Skeletal muscle satellite cell (primary cell): ENCODE results near the gene RGS13.
A peak's percentile ranks its signal among the peaks of the same experiment; 100 is the strongest.

ENCODE experiments used
- H3K27me3 ChIP-seq: 2 replicates; pipeline ENCODE4 v1.7.0; 2013; ENCODE audit warnings: low read length; ENCODE audit not compliant: control insufficient read depth, insufficient read depth
- H3K36me3 ChIP-seq: 2 replicates; pipeline ENCODE4 v1.7.0; 2013; ENCODE audit warnings: mild to moderate bottlenecking, control low read depth, low read length; ENCODE audit not compliant: insufficient read depth
- H3K4me1 ChIP-seq: 2 replicates; pipeline ENCODE4 v1.7.0; 2013; ENCODE audit warnings: low read length; ENCODE audit not compliant: control insufficient read depth, insufficient read depth
- H3K4me2 ChIP-seq: 2 replicates; pipeline ENCODE4 v1.7.0; 2013; ENCODE audit warnings: mild to moderate bottlenecking, low read length
- H3K4me3 ChIP-seq: 2 replicates; pipeline ENCODE4 v1.7.0; 2013; ENCODE audit warnings: low read length
- H3K9ac ChIP-seq: 2 replicates; pipeline ENCODE4 v1.7.0; 2013; ENCODE audit warnings: mild to moderate bottlenecking, low read depth, low read length, moderate library complexity
- H3K9me3 ChIP-seq: replicated peaks from 2 replicates; pipeline ENCODE4 v1.7.0; 2013; ENCODE audit warnings: mild to moderate bottlenecking, control low read depth, low read length

Gene RGS13

DNA sequence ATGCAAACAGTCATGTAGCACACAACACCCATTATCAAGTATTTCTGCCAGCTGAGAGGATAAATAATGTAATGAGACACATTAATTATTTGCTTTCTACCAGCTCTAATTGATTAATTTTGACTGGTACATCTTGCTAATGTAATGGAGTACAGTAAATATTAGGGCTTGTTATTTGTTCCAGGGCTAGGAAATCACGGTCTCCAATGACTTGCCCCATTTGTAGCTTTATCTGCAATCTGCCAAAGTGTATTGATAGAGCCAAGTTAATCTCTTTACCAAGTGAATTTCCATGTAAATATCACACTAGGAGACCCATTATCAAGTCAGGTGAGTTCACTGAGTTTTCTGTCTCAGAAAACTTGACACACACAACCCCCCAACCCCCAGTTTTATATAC lies 55.1 kb downstream of the RGS13 start:
- no peaks in the 10 kb centered on the region for H3K27me3 ChIP-seq
- H3K4me1 ChIP-seq, result no peaks in the 10 kb centered on the region
- H3K9ac ChIP-seq, result no peak overlapping the region
- no peaks in the 10 kb centered on the region for H3K9me3 ChIP-seq
- H3K4me3 ChIP-seq, result no peak overlapping the region
- H3K4me2 ChIP-seq, result no peak overlapping the region
- no peaks in the 10 kb centered on the region for H3K36me3 ChIP-seq

DNA sequence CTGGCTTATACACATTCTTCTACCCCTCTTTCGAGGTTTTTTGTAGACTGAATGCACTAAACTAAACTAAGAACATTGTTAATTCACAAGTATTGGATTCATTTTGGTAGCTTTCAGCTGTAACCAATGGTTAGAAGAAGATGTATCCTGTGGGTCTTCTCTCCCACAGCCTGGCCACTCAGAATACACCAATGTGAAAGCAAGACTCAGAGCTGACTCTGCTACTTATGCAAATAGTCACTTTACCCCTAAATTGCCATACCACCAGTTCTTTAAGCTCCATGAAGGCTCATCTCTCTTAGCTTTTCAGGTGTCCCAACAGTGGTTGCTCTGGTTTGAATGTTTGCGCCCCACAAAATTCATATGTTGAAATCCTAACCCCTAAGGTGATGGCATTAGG lies 60.1 kb downstream of the RGS13 start:
- H3K9ac ChIP-seq, result no peak overlapping the region
- H3K4me1 ChIP-seq, result peaks cover 9% of the 10 kb centered on the region
- no peak overlapping the region for H3K4me3 ChIP-seq
- H3K36me3 ChIP-seq, result no peaks in the 10 kb centered on the region
- no peaks in the 10 kb centered on the region for H3K27me3 ChIP-seq
- H3K4me2 ChIP-seq, result no peak overlapping the region
- H3K9me3 ChIP-seq, result no peaks in the 10 kb centered on the region

DNA sequence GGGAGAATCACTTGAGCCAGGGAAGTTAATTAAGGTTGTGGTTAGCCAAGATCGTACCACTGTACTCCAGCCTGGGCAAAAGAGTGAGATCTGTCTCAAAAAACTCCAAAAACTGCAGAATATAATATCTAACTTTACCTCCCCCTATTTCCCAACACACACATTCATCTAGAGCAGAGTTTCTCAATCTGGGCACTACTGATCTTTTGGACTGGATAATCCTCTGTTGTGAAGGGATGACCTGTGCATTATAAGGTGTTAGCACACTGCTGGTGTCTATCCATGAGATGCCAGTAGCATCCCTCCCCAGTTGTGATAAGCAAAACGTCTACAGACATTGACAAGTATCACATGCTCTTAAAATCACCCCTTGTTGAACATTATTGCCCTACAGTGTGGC lies 61.8 kb downstream of the RGS13 start:
- Histone ChIP-seq H3K9me3 (no peaks in the 10 kb centered on the region), H3K36me3 (no peaks in the 10 kb centered on the region), H3K27me3 (no peaks in the 10 kb centered on the region), H3K4me3 (no peak overlapping the region), H3K4me1 (peaks cover 26% of the 10 kb centered on the region), H3K9ac (no peak overlapping the region), H3K4me2 (no peak overlapping the region)

DNA sequence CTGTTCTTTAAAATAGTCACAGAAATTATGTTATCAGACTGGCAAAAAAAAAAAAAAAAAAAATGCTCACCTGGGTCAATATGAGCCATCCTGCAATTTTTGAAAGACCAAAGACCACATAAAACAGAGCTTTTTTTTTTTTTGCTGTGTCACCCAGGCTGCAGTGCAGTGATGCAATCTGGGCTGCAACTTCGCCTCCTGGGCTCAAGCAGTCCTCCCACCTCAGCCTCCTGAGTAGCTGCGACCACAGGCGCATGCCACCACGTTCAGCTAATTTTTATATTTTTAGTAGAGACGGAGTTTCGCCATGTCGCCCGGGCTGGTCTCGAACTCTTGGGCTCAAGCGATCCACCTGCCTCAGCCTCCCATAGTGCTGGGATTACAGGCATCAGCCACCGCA lies 62.8 kb downstream of the RGS13 start:
- no peaks in the 10 kb centered on the region for H3K9me3 ChIP-seq
- H3K36me3 ChIP-seq, result no peaks in the 10 kb centered on the region
- H3K9ac ChIP-seq, result no peak overlapping the region
- H3K4me3 ChIP-seq, result no peak overlapping the region
- H3K4me2 ChIP-seq, result no peak overlapping the region
- peaks cover 29% of the 10 kb centered on the region for H3K4me1 ChIP-seq
- H3K27me3 ChIP-seq, result no peaks in the 10 kb centered on the region

DNA sequence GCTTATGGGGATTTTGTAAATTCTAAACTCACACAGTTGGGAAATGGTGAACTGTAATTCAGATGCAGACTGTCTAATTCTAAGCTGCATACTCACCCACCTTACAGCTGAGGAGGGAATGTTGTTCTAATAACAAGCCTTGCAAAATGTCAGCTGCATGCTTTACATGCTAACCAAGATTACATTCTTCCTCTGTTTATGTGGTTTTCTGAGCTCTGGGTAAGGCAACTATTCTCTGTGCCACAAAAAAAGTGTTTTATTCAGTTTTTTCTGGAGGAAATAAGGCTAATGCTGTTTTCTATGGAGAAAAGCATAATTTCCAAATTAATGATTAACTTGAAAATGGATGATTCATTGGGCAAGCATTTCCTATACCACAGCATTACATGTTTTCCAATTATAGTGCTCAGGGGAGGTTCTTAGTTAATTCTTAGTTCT lies 64.9 kb downstream of the RGS13 start:
- H3K4me2 ChIP-seq, result peak overlapping the region; percentile 44
- no peak overlapping the region for H3K4me3 ChIP-seq
- H3K27me3 ChIP-seq, result no peaks in the 10 kb centered on the region
- no peaks in the 10 kb centered on the region for H3K36me3 ChIP-seq
- peak overlapping the region; percentile 3 for H3K9ac ChIP-seq
- H3K9me3 ChIP-seq, result no peaks in the 10 kb centered on the region
- H3K4me1 ChIP-seq, result peaks cover 29% of the 10 kb centered on the region

DNA sequence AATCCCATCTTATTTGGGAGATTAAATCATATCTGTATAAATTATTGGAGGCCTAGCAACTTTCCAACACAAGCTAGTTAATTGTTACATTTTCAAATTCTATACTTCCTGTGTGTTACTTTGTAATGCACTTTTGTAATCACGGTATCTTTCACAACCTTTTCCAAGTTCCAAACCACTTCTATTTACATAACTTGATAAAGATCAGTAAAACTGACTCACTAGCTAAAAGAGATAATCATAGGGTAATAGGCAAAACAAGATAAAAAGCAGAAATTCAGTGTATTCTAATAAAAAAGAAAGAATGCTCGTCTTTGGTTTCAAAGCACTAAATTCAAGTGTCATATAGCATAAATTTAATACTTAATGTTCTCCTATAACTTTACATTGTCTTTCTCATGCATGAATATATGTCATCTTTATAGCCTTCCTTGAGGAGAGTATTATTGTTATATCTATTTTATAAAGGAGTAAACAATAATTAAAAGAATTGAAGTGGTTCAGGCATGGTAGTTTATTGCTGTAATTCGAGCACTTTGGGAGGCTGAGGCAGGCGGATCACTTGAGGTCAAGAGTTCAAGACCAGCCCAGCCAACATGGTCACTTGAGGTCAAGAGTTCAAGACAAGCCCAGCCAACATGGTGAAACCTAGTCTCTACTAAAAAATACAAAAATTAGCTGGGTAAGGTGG lies 66.4 kb downstream of the RGS13 start:
- no peaks in the 10 kb centered on the region for H3K27me3 ChIP-seq
- H3K4me1 ChIP-seq, result peaks cover 29% of the 10 kb centered on the region
- H3K4me3 ChIP-seq, result no peak overlapping the region
- peak overlapping the region; percentile 31 for H3K4me2 ChIP-seq
- H3K9me3 ChIP-seq, result no peaks in the 10 kb centered on the region
- H3K36me3 ChIP-seq, result no peaks in the 10 kb centered on the region
- no peak overlapping the region for H3K9ac ChIP-seq

DNA sequence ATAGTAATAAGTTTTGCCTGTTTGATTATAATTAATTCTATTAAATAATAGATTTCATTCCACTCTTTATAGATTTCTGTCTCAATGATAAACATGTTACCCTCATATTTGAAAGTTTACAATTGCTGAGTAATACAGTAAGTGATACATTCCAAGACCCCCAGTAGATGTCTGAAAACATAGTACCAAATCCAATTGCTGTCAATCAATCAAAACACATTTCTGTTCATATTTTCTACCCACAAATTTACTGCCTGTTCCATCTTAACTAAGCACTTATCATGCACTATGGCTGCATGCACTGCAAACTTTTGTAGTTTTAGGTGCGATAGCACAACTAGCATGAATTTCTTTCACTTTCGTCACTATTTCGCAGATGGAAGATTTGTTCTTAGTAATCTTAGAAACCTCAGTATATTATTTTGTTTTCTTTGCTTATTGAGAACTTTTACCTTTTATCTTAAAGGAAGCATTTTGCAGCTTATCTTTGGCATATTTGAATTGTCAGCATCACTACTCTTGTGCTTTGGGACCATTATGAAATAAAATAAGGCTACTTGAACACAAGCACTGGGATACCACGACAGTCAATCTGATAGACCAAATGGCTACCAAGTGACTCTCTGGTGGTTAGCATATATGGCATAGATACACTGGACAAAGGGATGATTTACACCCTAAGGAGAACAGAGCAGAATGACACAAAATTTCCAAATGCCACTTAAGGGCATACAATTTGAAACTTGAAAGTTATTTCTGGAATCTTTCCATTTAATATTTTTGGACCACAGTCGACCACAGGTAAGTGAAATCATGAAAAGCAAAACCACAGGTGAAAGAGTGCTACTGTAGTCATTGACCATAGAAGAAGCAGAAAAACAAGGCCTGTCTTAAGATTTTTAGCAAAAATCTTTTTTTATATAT lies 67.6 kb downstream of the RGS13 start:
- H3K4me1 ChIP-seq, result peaks cover 29% of the 10 kb centered on the region
- H3K36me3 ChIP-seq, result no peaks in the 10 kb centered on the region
- no peaks in the 10 kb centered on the region for H3K9me3 ChIP-seq
- H3K27me3 ChIP-seq, result no peaks in the 10 kb centered on the region
- no peak overlapping the region for H3K4me2 ChIP-seq
- no peak overlapping the region for H3K9ac ChIP-seq
- H3K4me3 ChIP-seq, result no peak overlapping the region

DNA sequence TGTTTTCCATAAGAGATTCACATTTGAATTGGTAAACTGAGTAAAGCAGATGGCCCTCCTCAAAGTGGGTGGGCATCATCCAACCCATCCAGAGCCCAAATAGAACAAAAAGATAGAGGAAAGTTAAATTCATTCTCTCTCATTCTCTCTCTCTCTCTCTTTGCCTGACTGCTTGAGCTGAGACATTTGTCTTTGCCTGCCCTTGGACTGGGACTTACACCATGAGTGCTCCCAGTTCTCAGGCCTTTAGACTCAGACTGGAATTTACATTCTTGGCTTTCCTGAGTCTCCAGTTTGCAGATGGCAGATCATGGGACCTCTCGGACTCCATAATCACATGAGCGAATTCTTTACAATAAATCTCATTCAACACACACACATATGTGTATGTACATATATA lies 69.6 kb downstream of the RGS13 start:
- H3K4me2 ChIP-seq, result no peak overlapping the region
- H3K4me3 ChIP-seq, result no peak overlapping the region
- no peak overlapping the region for H3K9ac ChIP-seq
- H3K27me3 ChIP-seq, result no peaks in the 10 kb centered on the region
- H3K9me3 ChIP-seq, result no peaks in the 10 kb centered on the region
- no peaks in the 10 kb centered on the region for H3K36me3 ChIP-seq
- peaks cover 24% of the 10 kb centered on the region for H3K4me1 ChIP-seq

DNA sequence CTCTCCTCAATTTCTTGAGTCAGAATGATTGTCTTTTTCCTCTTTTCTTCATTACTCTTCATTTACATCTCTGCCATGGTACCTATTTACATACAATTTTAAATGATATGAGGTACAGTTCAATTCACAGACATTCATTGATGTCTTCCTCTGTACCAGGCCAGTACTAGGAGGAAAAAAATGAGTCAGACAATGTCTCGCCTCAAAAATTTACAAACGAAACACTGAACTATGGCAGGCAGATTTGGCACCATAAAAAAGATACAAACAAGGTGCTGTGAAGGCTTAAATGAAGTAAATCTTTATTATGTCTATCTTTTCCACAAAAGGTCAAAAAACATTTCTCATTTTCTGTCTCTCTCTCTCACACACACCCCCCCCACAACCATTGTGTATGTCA lies 71.0 kb downstream of the RGS13 start:
- Histone ChIP-seq H3K36me3 (no peaks in the 10 kb centered on the region), H3K9ac (no peak overlapping the region), H3K27me3 (no peaks in the 10 kb centered on the region), H3K4me1 (peaks cover 11% of the 10 kb centered on the region), H3K9me3 (no peaks in the 10 kb centered on the region), H3K4me2 (no peak overlapping the region), H3K4me3 (no peak overlapping the region)

DNA sequence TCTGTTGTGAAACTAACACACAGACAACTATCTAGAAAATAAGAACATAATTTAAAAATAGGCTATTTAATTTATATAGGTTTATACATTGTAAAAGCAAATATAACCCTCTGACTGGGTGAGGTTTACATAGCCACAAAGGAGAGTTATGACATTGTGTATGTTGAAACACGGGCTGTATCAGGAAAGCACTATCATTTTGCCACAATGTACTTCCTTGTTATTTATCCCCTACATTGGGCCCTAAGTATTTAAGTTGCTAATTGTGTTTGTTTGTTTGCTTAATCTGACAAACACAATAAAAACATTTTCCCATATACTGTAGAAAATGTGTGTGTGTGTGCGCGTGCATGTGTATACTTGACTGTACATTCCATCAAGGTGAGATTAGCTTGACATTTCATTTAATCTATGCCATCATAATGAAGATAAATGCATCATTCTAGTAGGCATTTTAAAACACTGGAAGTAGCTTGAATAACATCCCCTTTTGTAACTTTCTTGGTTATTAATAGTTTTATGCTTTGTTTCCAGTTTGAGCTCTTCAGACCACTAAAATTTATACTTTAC lies 72.1 kb downstream of the RGS13 start:
- H3K4me2 ChIP-seq, result no peak overlapping the region
- no peaks in the 10 kb centered on the region for H3K4me1 ChIP-seq
- no peak overlapping the region for H3K4me3 ChIP-seq
- no peak overlapping the region for H3K9ac ChIP-seq
- no peaks in the 10 kb centered on the region for H3K9me3 ChIP-seq
- H3K27me3 ChIP-seq, result no peaks in the 10 kb centered on the region
- H3K36me3 ChIP-seq, result no peaks in the 10 kb centered on the region

DNA sequence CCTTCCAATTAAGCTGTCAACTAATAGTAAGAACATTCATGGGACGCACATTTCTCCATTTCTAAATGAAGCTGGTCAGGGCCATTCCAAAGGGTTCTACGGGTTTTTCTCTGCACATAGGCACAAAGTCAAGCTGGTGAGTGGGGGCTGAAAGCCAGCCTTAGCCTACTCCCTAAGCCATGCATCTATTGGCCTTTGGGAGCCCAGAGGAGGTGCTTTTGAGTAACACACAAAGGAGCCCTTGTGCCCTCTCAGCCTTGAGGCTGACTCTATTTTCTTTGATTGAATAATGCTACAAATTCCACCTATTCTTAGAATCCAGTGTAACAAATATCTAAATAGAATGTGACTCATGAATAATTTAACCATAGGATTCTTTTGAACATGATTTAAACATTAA lies 73.6 kb downstream of the RGS13 start:
- no peaks in the 10 kb centered on the region for H3K36me3 ChIP-seq
- no peaks in the 10 kb centered on the region for H3K9me3 ChIP-seq
- no peaks in the 10 kb centered on the region for H3K4me1 ChIP-seq
- H3K27me3 ChIP-seq, result no peaks in the 10 kb centered on the region
- H3K9ac ChIP-seq, result no peak overlapping the region
- no peak overlapping the region for H3K4me3 ChIP-seq
- H3K4me2 ChIP-seq, result no peak overlapping the region
